ENCODE results near the gene RWDD3. TPM values are rescaled to one million over a fixed set of nuclear protein-coding genes. Genes with fewer than 3 reads are reported as not detected.

RWDD3 gene
- total RNA-seq, 1 donor from 2014 or later: 24.7 TPM

GRCh38 chr1:95262913-95263312, 28.9 kb downstream of the RWDD3 start:
- H3K4me1 Mint-ChIP-seq: peaks cover 6% of the 10 kb centered on the region
- no peak overlapping the region for H3K27ac Mint-ChIP-seq
- TF ChIP-seq, protein P1, sequence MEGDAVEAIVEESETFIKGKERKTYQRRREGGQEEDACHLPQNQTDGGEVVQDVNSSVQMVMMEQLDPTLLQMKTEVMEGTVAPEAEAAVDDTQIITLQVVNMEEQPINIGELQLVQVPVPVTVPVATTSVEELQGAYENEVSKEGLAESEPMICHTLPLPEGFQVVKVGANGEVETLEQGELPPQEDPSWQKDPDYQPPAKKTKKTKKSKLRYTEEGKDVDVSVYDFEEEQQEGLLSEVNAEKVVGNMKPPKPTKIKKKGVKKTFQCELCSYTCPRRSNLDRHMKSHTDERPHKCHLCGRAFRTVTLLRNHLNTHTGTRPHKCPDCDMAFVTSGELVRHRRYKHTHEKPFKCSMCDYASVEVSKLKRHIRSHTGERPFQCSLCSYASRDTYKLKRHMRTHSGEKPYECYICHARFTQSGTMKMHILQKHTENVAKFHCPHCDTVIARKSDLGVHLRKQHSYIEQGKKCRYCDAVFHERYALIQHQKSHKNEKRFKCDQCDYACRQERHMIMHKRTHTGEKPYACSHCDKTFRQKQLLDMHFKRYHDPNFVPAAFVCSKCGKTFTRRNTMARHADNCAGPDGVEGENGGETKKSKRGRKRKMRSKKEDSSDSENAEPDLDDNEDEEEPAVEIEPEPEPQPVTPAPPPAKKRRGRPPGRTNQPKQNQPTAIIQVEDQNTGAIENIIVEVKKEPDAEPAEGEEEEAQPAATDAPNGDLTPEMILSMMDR (IDR thresholded peaks at IDR 0.05; ENCODE audit: unreplicated experiment): no peak
- peaks cover 4% of the 10 kb centered on the region for H3K9me3 Mint-ChIP-seq
- no peaks in the 10 kb centered on the region for H3K27me3 Mint-ChIP-seq (ENCODE audit: low read depth)
- no peaks in the 10 kb centered on the region for H3K36me3 Mint-ChIP-seq
- no peak overlapping the region for H3K4me3 Mint-ChIP-seq
- DNase-seq (ENCODE audit: low spot score in 2 of 2, unreplicated experiment in 2 of 2): no peak

GRCh38 chr1:95263450-95263849, 29.4 kb downstream of the RWDD3 start:
- Mint-ChIP-seq H3K9me3 (peaks cover 4% of the 10 kb centered on the region), H3K27ac (no peak overlapping the region), H3K4me3 (no peak overlapping the region), H3K4me1 (peaks cover 6% of the 10 kb centered on the region), H3K36me3 (no peaks in the 10 kb centered on the region), H3K27me3 (ENCODE audit: low read depth) (no peaks in the 10 kb centered on the region)
- DNase-seq (ENCODE audit: low spot score in 2 of 2, unreplicated experiment in 2 of 2): no peak
- TF ChIP-seq, protein P1 (IDR thresholded peaks at IDR 0.05; ENCODE audit: unreplicated experiment): no peak

DNA sequence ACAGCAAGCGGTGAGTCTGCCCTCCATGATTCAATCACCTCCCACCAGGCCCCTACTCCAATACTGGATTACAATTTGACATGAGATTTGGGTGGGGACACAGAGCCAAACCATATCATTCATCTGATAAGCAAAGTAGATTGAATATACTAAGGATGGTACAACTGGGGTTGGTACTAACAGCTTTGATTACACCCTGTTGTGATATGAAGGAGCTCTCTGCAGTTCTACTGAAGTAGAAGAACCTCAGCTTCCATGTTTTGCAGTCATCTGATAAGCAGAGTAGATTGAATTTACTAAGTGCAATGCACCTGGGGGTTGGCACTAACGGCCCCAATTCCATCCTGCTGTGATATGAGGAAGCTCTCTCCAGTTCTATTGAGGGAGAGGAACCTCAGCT, 31.1 kb downstream of the RWDD3 start:
- TF ChIP-seq, protein P1 (IDR thresholded peaks at IDR 0.05; ENCODE audit: unreplicated experiment): no peak
- Mint-ChIP-seq H3K9me3 (peaks cover 4% of the 10 kb centered on the region), H3K4me3 (no peak overlapping the region), H3K36me3 (no peaks in the 10 kb centered on the region), H3K4me1 (peaks cover 9% of the 10 kb centered on the region), H3K27me3 (ENCODE audit: low read depth) (no peaks in the 10 kb centered on the region), H3K27ac (no peak overlapping the region)
- no peak for DNase-seq (ENCODE audit: low spot score in 2 of 2, unreplicated experiment in 2 of 2)

DNA sequence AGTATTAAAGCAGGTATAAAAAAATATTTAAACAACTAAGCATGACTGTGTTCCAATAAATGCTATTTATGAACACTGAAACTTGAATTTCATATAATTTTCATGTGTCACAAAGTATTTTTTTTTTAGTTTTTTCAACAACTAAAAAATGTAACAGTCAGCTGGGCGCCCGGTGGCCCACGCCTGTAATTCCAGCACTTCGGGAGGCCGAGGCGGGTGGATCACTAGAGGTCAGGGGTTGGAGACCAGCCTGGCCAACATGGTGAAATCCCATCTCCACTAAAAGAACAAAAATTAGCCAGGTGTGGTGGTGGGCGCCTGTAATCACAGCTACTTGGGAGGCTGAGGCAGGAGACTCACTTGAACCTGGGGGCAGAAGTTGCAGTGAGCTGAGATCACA, 42.4 kb downstream of the RWDD3 start:
- no peak overlapping the region for H3K4me3 Mint-ChIP-seq
- TF ChIP-seq, protein P1 (IDR thresholded peaks at IDR 0.05; ENCODE audit: unreplicated experiment): no peak
- peaks cover 26% of the 10 kb centered on the region for H3K9me3 Mint-ChIP-seq
- DNase-seq (ENCODE audit: low spot score in 2 of 2, unreplicated experiment in 2 of 2): no peak
- no peaks in the 10 kb centered on the region for H3K4me1 Mint-ChIP-seq
- H3K27ac Mint-ChIP-seq: no peak overlapping the region
- H3K36me3 Mint-ChIP-seq: no peaks in the 10 kb centered on the region
- peaks cover 11% of the 10 kb centered on the region for H3K27me3 Mint-ChIP-seq (ENCODE audit: low read depth)

DNA sequence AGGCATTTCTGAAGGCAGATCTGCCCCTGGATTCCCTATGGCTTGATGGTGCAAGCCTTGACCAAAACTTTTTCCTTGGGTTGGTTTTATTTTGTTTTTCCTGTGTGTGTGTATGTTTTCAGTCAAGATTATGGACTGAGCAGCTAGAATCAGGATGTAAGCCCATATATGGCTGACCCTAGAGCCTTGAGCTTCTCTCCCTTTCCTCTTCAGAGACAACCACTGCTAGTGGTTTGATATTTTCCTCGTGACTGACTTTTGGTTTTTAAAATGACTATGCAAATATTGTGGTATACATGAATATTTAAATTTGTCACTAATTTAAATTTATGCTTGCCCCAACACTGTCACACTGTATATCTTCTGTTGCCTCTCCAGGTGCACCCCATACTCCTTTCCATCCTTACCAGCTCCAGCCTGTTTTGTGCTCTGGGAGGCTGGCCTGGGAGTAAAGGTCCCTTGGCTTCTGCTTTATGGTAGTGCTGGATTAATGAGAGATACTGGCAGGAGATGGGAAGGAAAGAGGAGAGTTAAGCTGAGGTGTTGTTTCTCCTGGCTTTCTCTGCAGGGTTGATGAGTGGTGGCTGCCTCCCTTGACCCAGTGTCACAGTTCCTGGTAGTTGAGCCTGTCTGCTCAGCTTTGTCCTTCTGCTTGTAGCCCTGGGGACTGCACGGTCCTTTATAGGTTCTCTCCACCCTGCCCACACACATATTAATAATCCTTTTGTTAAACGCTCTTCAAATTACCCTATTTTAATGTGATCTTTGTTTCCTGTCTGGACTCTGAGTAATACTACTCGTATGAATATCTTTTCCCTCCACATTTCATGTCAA, 44.4 kb downstream of the RWDD3 start:
- no peaks in the 10 kb centered on the region for H3K36me3 Mint-ChIP-seq
- no peak for DNase-seq (ENCODE audit: low spot score in 2 of 2, unreplicated experiment in 2 of 2)
- H3K9me3 Mint-ChIP-seq: peaks cover 8% of the 10 kb centered on the region

More for the DNA sequence above, 44.4 kb downstream of the RWDD3 start:
- H3K27me3 Mint-ChIP-seq (ENCODE audit: low read depth): peaks cover 10% of the 10 kb centered on the region
- no peak overlapping the region for H3K27ac Mint-ChIP-seq
- TF ChIP-seq, protein P1 (IDR thresholded peaks at IDR 0.05; ENCODE audit: unreplicated experiment): no peak
- H3K4me1 Mint-ChIP-seq: no peaks in the 10 kb centered on the region
- H3K4me3 Mint-ChIP-seq: no peak overlapping the region
